Measurements from ENCODE around the gene PCYOX1L. TPM values are rescaled to one million over a fixed set of nuclear protein-coding genes. Genes with fewer than 3 reads are reported as not detected.

Gene PCYOX1L
- total and polyA plus RNA-seq, 2 experiments from 2014 or later = 6.7 to 14.7 TPM

DNA sequence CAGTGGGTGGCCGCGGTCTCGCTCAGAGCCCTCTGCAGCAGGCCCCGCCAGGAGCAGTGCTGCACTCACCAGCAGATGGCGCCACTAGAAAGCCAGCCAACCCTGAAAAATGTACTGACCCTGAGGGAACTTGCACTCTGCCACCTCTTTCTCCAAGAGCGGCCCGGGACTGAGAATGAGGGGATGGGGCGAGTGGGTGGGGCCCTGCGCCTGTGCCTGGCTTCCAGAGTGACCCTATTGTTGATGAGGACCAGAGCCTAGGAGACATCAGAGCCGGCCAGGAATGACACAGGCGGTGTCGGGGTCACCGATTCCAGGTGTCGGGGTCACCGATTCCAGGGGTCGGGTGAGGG lies 24.1 kb downstream of the PCYOX1L start:
- no peaks in the 10 kb centered on the region for H4K20me1 ChIP-seq (replicated peaks; ENCODE audit: insufficient read depth)
- H3K4me1 ChIP-seq (ENCODE audit: insufficient read depth) = no peaks in the 10 kb centered on the region
- H3F3A ChIP-seq (replicated peaks; ENCODE audit: low read depth) = no peaks in the 10 kb centered on the region
- Mint-ChIP-seq H3K4me1 (peaks cover 13% of the 10 kb centered on the region), H3K9me3 (no peaks in the 10 kb centered on the region), H3K36me3 (ENCODE audit: low read depth) (no peaks in the 10 kb centered on the region; the same call in 2 of the 3 replicates), H3K4me3 (no peak overlapping the region), H3K27ac (no peak overlapping the region), H3K27me3 (ENCODE audit: insufficient read depth, low read depth, poor library complexity) (peaks cover 7% of the 10 kb centered on the region)
- no peak overlapping the region for H3K4me3 ChIP-seq
- no peak overlapping the region for H3K27ac ChIP-seq (ENCODE audit: low read depth)
- H3K9me2 ChIP-seq (ENCODE audit: insufficient read depth) = no peaks in the 10 kb centered on the region
- H2AFZ ChIP-seq = no peak overlapping the region
- TF ChIP-seq CTCF (conservative IDR thresholded peaks at IDR 0.05; ENCODE audit: low read depth in 2 of 2) = peak; percentile 87 to 99
- TF ChIP-seq STAT1 (IDR thresholded peaks at IDR 0.05; ENCODE audit: unreplicated experiment) = no peak
- no peaks in the 10 kb centered on the region for H3K36me3 ChIP-seq (ENCODE audit: insufficient read depth)
- H3K79me2 ChIP-seq (replicated peaks; ENCODE audit: insufficient read depth) = no peaks in the 10 kb centered on the region
- peak; percentile 89 for DNase-seq (ENCODE audit: low spot score)
- H3K27me3 ChIP-seq (ENCODE audit: insufficient read depth) = no peaks in the 10 kb centered on the region
- no peak overlapping the region for H3K4me2 ChIP-seq
- ATAC-seq = peak; percentile 96

GRCh38 chr5:149382517-149383220 lies 24.8 kb downstream of the PCYOX1L start:
- peaks cover 13% of the 10 kb centered on the region for H3K4me1 Mint-ChIP-seq
- no peaks in the 10 kb centered on the region for H3K36me3 Mint-ChIP-seq (ENCODE audit: low read depth)
- H3K79me2 ChIP-seq (replicated peaks; ENCODE audit: insufficient read depth) = no peaks in the 10 kb centered on the region
- no peak for ATAC-seq
- no peaks in the 10 kb centered on the region for H3K4me1 ChIP-seq (ENCODE audit: insufficient read depth)
- H3K27ac ChIP-seq (ENCODE audit: low read depth) = no peak overlapping the region
- no peak overlapping the region for H3K4me3 Mint-ChIP-seq
- no peaks in the 10 kb centered on the region for H3K9me3 Mint-ChIP-seq
- peaks cover 7% of the 10 kb centered on the region for H3K27me3 Mint-ChIP-seq (ENCODE audit: insufficient read depth, low read depth, poor library complexity)
- H3K27ac Mint-ChIP-seq = no peak overlapping the region
- no peak overlapping the region for H2AFZ ChIP-seq
- no peaks in the 10 kb centered on the region for H3K9me2 ChIP-seq (ENCODE audit: insufficient read depth)
- H3K27me3 ChIP-seq (ENCODE audit: insufficient read depth) = no peaks in the 10 kb centered on the region
- H3K4me3 ChIP-seq = no peak overlapping the region
- no peaks in the 10 kb centered on the region for H3K36me3 ChIP-seq (ENCODE audit: insufficient read depth)
- DNase-seq (ENCODE audit: low spot score) = no peak
- H4K20me1 ChIP-seq (replicated peaks; ENCODE audit: insufficient read depth) = no peaks in the 10 kb centered on the region
- no peak overlapping the region for H3K4me2 ChIP-seq
- H3F3A ChIP-seq (replicated peaks; ENCODE audit: low read depth) = no peaks in the 10 kb centered on the region
- TF ChIP-seq CREB1 (CRISPR knock-in tag; IDR thresholded peaks at IDR 0.05; ENCODE audit: low read depth) (no peak), ZNF114 (CRISPR knock-in tag; IDR thresholded peaks at IDR 0.05) (no peak), JUNB (IDR thresholded peaks at IDR 0.05; ENCODE audit: unreplicated experiment) (no peak), ZNF331 (CRISPR knock-in tag; IDR thresholded peaks at IDR 0.05; ENCODE audit: low read depth) (no peak), NANOG (IDR thresholded peaks at IDR 0.05; ENCODE audit: borderline replicate concordance) (no peak), CTCF (conservative IDR thresholded peaks at IDR 0.05; ENCODE audit: low read depth in 2 of 2) (no peak), EZH2phosphoT487 (IDR thresholded peaks at IDR 0.05; ENCODE audit: unreplicated experiment) (no peak), REST (IDR thresholded peaks at IDR 0.05; ENCODE audit: unreplicated experiment) (no peak), STAT1 (IDR thresholded peaks at IDR 0.05; ENCODE audit: unreplicated experiment) (no peak)
- TF ChIP-seq, protein P1, sequence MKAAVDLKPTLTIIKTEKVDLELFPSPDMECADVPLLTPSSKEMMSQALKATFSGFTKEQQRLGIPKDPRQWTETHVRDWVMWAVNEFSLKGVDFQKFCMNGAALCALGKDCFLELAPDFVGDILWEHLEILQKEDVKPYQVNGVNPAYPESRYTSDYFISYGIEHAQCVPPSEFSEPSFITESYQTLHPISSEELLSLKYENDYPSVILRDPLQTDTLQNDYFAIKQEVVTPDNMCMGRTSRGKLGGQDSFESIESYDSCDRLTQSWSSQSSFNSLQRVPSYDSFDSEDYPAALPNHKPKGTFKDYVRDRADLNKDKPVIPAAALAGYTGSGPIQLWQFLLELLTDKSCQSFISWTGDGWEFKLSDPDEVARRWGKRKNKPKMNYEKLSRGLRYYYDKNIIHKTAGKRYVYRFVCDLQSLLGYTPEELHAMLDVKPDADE (IDR thresholded peaks at IDR 0.05) = no peak

All from GM23338 (cell line).